ENCODE data around the gene CELA2B.
A peak's percentile ranks its signal among the peaks of the same experiment; 100 is the strongest.
"Not testable (repeated sequence)": the region's sequence is repeated elsewhere in the genome, so short reads cannot be mapped to it uniquely, and the experiment has no call there.

The CELA2B gene

DNA sequence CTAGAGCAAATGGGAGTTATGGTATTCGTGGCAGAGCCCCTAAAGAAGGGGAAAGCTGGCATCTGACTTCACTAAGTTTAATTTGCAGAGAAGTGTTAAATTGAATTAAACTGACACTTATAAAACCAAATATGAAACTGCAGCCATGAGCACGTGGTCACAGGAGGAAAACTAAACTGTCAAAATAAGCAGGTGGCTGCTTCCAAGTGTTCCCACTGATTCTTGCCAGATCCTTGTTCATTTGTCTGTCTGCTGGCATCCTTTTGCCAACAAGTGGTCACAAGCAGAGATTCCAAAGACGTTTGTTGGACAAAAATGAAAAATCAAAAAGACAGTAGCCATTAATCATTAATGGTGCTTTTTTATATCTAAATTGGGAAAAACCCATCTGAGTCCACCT, 6.5 kb upstream of the CELA2B start:
- no peak for DNase-seq

DNA sequence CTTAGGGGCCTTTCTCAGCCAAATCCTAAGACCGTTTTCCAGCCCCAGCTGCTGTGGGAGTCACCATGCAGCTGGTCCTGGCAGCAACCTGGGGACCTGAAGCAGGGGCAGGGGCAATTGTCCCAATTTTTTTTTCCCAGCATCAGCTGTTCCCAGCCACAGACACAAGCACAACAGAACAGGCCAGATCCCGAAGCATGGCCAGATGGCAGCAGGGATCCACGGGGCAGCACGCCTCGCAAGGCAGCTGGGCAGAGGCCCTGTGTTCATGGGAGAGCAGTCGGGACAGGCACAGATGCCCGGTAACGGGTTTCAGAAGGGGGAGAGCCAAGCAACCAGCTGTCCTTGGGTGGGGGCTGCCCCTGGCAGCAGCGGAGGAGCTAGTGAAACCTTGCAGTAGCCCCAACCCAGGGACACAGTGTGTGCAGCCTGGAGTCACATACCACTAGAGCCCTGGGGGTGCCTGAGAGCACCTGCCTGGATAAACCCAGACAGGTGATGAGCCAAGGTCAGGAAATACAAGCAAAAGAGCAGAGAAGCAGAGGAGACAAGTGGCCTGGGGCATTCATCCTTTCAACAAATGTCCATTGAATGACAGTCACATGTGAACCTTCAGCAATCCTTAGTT, 6.0 kb upstream of the CELA2B start:
- not testable (repeated sequence) for DNase-seq

DNA sequence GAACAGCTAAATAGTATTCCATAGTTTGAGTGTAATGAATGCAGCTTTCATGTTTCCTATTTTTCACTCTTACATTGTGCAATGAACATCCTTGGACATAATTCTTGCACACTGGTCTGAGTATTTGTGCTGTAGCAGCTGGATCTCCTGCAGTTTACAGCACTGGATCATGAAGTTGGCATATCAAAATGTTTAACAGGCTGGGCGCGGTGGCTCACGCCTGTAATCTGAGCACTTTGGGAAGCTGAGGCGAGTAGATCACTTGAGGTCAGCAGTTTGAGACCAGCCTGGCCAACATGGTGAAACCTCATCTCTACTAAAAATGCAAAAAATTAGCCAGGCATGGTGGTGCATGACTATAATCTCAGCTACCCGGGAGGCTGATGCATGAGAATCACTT, 4.8 kb upstream of the CELA2B start:
- not testable (repeated sequence) for DNase-seq

DNA sequence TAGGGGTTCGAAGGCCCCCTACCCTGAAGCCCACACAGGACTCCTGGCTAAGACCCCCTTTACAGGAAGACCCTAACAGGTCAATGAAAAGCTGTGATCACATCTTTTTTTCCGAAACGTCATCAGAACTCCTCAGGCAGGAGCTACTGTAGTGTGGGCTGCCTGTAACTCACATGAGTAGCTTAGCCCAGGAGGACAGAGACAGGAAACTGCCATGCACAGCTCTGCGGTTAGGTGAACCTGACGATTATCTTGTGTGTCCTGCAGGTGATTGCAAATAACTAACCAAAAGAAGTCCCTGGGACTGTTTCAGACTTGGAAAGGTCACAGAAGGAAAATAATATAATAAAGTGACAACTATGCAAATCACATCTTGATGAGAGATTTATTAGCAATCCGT, 4.2 kb upstream of the CELA2B start:
- DNase-seq = not testable (repeated sequence)

DNA sequence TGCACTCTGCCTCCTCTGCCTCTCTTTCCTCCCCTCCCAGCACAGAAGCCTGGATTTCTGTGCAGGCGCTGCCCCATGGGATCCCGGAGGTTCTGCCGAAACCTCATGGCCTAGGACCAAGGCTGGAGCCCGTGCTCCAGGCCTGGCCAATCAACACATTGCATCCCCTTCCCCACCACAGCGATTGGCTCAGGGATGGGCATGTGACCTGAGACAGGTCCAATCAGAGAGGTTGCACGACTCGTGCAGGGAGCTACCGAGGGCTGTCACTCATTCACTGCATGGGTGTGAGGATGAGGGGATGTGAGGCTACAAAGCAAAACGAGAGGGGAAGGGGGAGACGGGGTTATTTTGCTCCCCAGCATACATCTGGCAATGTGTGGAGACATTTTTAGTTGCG, 3.3 kb upstream of the CELA2B start:
- DNase-seq = no peak

DNA sequence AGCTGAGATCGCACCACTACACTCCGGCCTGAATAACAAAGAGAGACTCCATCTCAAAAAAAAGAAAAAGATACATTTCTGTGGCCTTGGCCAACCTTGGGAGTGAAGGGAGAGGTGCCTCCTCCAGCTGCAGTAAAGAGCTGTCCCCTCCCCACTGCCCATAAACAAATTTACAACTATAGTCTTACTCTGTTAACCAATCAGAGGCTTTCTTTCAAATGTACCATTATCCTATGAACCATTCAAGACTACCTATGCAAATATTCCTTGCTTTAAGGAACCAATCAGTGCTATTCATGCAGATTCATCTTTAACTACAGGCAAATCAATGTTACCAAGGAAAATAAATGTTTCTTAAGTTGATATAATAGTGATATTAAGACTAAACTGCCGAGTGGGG, 1.0 kb downstream of the CELA2B start:
- DNase-seq = no peak

DNA sequence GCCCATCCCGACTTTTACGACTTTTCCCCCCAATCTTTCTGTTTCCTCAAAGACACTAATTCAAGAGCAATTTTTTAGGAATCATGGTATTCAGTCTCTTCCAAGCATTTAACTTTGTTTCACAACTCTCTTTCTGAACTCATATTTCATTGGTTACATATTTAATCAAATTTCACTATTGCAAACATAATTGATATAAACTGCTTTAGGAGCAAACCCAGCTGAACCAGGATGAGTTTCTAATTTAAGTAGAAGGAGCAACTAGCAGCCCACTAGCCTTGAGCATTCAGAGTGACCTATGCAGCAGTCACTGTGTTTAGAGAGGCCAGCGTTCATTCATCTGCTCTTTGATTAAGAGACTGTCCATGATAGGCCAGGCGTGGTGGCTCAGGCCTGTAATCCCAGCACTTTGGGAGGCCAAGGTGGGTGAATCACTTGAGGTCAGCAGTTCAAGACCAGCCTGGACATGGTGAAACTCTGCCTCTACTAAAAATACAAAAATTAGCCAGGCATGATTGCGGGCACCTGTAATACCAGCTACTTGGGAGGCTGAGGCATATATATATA, 1.8 kb downstream of the CELA2B start:
- no peak for DNase-seq

DNA sequence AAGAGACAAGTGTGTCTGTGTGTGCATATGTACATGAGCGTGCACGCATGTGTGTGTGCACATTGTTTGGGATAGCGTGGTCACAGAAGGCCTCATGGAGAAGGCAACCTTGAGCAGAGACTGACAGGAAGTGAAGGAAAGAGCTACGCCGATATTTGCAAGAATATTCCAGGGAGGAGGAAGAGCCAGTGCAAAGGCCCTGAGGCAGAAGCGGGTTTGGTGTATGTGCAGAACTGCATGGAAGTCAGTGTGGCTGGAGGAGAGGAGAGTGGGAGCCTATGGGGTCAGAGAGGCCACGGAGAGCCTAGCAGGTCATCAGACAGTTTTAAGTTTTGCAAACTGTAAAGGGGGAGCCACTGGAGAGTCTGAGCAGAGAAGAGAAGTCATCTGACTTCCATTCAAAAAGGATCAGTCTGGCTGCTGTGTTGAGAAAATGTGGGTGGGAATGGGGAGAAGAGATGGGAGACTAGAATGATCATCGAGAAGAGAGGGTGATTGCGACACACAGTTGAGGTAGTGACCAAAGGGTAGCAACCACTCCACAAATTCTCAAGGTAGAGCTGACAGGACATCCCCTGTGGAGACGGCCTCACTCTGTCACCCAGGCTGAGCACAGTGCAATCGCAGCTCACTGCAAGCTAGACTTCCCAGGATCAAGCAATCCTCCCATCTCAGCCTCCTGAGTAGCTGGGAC, 3.9 kb downstream of the CELA2B start:
- no peak for DNase-seq

DNA sequence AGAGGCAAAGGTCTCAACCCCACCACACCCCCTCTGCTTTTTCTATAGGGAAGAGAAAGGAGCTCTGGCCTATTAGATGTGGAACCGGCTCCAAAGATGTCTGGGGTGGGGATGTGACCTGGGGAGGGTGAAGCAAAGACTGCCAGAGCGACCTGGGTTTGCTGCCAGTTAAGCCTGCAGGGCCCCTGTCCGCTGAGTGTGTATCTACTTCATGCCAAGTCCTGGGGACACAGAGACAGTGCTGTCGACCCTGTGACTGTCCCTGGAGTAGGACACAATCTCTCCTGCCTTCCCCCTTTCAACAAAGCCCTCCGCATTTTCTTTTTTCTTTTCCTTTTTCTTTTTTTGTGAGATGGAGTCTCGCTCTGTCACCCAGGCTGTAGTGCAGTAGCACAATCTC, 6.6 kb downstream of the CELA2B start:
- DNase-seq = not testable (repeated sequence)

DNA sequence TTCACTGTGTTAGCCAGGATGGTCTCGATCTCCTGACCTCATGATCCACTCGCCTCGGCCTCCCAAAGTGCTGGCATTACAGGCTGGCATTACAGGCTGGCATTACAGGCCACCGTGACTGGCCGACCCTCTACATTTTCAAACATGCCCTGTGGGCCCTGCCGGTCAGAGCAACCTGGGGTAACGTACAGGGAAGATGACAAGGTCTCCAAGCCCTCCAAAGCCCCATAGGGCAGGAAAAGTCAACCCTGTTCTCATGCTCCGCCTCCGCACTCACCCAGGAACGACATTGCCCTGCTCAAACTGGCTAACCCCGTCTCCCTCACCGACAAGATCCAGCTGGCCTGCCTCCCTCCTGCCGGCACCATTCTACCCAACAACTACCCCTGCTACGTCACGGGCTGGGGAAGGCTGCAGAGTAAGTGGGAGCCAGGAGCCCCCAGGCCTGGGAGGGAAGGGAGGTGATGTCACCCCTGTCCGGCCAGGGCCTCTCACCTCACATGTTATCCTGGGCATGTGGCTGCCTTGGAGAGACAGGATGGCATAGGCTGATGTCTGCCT, 7.2 kb downstream of the CELA2B start:
- not testable (repeated sequence) for DNase-seq

DNA sequence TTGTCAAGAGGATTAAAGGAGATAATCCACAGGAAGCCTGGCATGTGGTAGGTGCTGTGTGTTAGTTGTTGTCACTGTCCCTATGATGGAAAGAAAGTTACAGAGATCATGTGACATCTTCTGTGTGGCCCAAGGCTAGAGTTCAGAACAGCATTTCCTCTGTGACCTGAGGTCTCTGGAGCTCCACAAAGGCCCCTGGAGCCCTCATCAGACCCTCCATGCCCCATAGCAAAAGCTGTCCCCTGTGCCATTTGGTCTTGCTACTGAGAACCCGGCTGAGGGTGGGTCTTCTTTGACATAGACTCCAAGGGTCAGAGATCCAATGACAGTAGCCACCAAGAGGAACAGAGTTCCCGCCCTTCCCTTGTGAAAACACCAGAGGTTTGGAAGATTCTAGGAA, 8.1 kb downstream of the CELA2B start:
- DNase-seq = no peak

DNA sequence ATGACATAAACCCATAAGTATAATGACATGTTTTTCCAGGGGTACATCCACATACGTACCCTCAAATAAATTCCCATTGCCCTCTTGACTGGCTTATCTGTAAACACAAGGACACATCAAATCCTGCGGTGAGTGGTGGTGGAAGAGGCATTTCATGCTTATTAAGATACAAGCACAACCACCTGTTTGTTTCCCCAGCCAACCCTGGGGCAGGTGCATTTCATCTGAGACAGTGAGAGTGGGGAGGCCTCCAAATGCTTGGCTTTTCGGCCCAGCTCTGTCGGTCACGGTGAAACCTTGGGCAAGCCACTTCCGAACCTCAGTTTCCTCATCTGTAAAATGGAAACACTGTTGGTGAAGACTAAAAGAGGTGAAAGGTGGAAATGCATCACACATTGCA, 8.5 kb downstream of the CELA2B start:
- DNase-seq = not testable (repeated sequence)

DNA sequence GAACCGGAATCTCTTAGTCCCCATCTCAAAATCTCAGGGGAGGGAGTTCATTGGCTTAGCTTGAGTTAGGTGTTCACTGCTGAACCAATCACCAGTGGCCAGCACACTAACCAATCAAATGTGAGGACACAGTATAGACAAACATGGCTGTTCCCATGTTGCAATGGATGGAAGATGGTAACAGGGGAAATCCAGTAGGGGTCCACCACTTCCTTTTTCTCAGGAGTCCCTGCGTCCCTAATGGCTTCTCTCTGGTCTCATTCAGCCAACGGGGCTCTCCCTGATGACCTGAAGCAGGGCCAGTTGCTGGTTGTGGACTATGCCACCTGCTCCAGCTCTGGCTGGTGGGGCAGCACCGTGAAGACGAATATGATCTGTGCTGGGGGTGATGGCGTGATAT, 9.7 kb downstream of the CELA2B start:
- DNase-seq = no peak

DNA sequence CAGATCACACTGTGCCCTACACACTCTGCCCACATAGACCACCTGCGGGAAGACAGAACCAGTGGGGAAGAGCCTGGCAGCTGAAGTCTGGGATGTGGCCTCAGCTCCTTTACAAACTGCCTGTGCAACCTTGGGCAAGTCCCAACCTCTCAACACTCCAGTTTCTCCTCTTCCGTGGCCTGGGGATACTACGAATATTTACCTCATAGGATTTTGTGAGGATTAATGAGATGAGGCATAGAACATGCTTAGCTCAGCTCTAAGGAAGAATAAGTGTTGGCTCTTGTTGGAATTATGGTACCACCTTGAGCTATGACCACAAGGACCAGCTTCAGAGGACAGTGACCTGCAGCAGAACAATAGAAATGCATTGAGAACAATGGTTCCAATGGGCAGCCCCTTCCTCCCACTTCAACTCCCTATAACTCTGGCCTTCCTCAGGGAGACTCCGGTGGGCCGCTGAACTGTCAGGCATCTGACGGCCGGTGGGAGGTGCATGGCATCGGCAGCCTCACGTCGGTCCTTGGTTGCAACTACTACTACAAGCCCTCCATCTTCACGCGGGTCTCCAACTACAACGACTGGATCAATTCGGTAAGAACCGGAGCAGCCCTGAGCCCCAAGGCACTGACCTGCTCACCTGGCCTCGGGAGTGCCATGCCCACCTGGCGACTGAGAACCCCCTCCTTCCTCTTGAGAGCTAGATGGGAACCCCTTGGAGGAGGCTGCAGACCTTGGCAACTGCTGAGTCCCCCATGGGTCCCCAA, 11.1 kb downstream of the CELA2B start:
- DNase-seq = not testable (repeated sequence)

DNA sequence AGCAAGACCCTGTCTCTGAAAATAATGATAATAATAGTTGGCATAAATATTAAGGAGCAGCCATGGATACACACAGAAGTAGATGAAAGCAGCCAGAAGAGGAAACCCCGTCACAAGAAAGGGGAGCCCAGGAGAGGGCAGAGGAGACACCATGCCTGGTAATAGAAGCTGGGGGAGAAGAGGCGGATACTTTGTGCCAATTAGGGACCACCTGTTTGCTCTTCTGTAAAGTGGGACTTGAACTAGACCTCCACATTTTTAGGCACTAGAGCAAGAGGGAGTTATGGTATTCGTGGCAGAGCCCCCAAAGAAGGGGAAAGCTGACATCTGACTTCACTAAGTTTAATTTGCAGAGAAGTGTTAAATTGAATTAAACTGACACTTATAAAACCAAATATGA, 12.5 kb downstream of the CELA2B start:
- DNase-seq = no peak

DNA sequence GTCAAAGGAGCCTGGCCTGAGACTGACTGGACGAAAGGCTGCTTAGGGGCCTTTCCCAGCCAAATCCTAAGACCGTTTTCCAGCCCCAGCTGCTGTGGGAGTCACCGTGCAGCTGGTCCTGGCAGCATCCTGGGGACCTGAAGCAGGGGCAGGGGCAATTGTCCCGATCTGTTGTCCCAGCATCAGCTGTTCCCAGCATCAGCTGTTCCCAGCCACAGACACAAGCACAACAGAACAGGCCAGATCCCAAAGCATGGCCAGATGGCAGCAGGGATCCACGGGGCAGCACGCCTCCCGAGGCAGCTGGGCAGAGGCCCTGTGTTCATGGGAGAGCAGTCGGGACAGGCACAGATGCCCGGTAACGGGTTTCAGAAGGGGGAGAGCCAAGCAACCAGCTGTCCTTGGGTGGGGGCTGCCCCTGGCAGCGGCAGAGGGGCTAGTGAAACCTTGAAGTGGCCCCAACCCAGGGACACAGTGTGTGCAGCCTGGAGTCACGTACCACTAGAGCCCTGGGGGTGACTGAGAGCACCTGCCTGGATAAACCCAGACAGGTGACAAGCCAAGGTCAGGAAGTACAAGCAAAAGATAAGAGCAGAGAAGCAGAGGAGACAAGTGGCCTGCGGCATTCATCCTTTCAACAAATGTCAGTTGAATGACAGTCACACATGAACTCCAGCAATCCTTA, 13.3 kb downstream of the CELA2B start:
- DNase-seq = no peak

DNA sequence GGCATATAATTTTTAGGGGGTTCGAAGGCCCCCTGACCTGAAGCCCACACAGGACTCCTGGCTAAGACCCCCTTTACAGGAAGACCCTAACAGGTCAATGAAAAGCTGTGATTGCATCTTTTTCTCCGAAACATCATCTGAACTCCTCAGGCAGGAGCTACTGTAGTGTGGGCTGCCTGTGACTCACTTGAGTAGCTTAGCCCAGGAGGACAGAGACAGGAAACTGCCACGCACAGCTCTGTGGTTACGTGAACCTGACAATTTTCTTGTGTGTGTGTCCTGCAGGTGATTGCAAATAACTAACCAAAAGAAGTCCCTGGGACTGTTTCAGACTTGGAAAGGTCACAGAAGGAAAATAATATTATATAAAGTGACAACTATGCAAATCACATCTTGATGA, 15.1 kb downstream of the CELA2B start:
- DNase-seq = peak; percentile 6

DNA sequence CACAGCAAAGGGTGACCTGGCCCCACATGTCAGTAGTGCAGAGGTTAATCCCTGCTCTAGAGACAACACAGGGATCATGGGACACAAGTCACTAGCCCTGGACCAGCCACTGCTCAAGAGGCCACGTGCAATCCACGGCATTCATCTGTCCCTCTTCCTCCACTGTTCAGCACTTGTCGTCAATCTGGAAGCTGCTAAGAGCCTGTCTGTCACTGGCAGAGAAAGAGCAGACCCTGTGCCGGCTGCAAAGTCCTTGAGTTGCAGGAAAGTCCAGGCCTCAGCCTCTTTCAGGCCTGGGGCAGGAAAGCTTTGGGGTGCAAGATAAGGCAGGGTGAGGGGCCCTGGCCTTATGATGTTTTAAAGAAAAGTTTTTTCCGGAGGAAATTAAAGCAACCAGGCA, 16.7 kb downstream of the CELA2B start:
- DNase-seq = no peak

DNA sequence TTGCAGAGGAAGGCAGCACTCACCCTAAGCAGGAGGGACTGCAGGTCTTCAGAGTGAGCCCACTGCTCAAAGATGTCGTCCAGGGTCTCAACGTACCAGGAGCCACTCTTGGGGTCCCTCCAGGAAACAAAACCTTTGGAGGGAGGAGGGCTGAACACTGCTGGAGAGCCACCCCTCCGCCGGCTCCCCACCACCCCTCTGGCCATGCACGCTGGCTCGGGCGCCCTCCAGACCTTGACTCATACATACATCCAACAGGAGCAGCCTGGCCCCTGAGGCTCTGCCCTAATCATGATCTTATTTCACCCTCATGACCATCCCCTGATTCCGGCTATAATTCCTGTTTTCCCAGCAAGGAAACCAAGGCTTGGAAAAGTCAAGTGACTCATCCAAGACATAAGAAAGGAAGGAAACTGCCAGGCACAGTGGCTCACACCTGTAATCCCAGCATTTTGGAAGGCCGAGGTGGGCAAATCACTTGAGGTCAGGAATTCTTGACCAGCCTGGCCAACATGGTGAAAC, 18.0 kb downstream of the CELA2B start:
- DNase-seq = no peak

DNA sequence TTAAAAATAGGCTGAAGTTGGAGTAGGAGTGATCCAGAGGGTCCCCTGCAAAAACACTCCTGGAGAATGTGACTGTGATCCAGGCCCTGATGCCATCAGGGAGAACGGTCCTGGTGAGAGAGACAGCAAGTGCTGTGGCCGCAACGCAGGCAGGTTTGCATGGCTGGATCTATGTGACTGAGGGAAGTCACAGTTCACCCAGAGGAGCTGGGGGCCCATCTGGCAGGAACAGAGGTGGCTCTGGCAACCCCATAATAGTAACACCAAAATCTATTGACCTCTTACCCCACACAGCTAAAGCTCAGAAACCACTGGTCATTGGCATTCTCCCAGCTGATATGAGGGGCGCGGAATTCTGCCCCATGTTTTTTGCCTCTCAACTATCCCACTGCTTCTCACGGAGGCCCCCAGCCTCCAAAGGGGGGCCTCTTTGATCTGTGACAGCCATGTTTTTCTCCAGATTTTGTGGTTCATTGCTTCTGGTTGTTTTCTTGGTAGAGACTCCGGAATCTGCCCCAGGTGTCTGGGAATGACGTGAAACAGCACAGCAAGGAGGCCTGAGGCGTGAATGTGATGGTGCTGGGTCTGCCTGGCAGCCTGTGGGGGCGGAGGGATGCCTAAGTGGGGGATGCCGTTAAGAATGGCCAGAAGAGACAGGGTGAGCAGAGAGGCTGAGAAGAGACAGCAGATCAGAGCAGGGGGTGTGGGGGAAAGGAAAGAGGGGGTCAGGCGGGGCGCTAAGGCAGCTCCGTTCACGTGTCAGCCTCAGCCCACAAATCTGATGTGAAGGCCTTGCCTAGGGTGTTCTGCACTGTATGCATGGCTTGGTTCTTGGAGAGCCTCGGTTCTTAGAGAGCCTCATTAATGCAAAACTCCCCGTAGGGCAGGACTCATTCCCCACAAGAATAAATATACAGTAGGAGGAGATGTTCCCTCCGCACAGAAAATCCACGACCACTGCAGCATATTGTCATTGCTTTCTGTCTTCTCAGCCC, 24.6 kb downstream of the CELA2B start:
- no peak for DNase-seq
